Limb (tissue), 2 donors: ENCODE results near the gene XYLT1.

Experiments used
- DNase-seq, 2 donors: peaks; one replicate each; pipeline ENCODE4 v3.0.0-alpha.2; 2016; ENCODE audit errors: extremely low spot score in 2 of 2

Gene XYLT1

GRCh38 chr16:17403859-17404545 lies 66.8 kb downstream of the XYLT1 start:
- no peak for DNase-seq

GRCh38 chr16:17403156-17403809 lies 67.5 kb downstream of the XYLT1 start:
- DNase-seq, result no peak

- no peak for DNase-seq
These were observed 73.3 kb downstream of the XYLT1 start for GRCh38 chr16:17397499-17397891.

GRCh38 chr16:17396762-17397498 lies 73.8 kb downstream of the XYLT1 start:
- DNase-seq, result peak in 1 of 2 donors; percentile 21

- no peak for DNase-seq
These were observed 74.8 kb downstream of the XYLT1 start for GRCh38 chr16:17395849-17396480.

- DNase-seq, result no peak
These were observed 77.7 kb downstream of the XYLT1 start for GRCh38 chr16:17392857-17393692.

GRCh38 chr16:17392127-17392856 lies 78.5 kb downstream of the XYLT1 start:
- DNase-seq, result no peak

GRCh38 chr16:17391715-17392114 lies 79.0 kb downstream of the XYLT1 start:
- DNase-seq, result no peak

GRCh38 chr16:17389384-17389783 lies 81.4 kb downstream of the XYLT1 start:
- no peak for DNase-seq

- DNase-seq, result no peak
These were observed 83.5 kb downstream of the XYLT1 start for GRCh38 chr16:17387256-17387655.

GRCh38 chr16:17386229-17386628 lies 84.5 kb downstream of the XYLT1 start:
- no peak for DNase-seq

GRCh38 chr16:17384471-17384870 lies 86.3 kb downstream of the XYLT1 start:
- no peak for DNase-seq

GRCh38 chr16:17382949-17383863 lies 87.6 kb downstream of the XYLT1 start:
- DNase-seq, result no peak

GRCh38 chr16:17382514-17382913 lies 88.2 kb downstream of the XYLT1 start:
- DNase-seq, result no peak

GRCh38 chr16:17381784-17382183 lies 89.0 kb downstream of the XYLT1 start:
- no peak for DNase-seq

GRCh38 chr16:17380613-17381012 lies 90.1 kb downstream of the XYLT1 start:
- DNase-seq, result no peak

GRCh38 chr16:17379121-17379571 lies 91.6 kb downstream of the XYLT1 start:
- DNase-seq, result peak; percentile 72 to 81

- DNase-seq, result no peak
These were observed 93.1 kb downstream of the XYLT1 start for GRCh38 chr16:17377360-17378324.
